ENCODE data around the gene MMP13. TPM values are rescaled to one million over a fixed set of nuclear protein-coding genes. Genes with fewer than 3 reads are reported as not detected.

The MMP13 gene
- total and polyA plus RNA-seq, 2 donors (not counting 3 experiments of a cell fraction or from before 2014, with no cell fraction given), result not detected

DNA sequence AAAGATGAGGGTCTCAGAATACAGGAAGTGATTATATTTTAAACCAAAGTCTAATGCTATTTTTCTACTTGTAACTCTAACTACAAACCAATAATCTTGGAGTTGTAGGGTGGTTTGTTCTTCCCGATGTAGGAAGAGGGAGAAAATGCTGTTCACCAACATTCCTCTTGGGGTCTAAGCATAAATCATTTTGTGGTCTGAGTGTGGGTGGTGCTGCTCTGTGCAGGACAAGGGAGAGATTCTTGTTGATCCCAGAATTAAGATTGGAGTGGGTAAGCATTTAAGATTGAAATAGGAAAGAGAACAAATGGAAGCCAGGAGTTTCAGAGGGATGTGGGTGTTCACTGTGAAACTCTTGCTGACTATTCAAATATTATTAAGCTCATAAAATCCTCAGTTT lies 38.6 kb upstream of the MMP13 start:
- no TSS peak for BruUV-seq (replicated peaks)
- no peaks in the 10 kb centered on the region for H3K79me2 ChIP-seq (ENCODE audit: control insufficient read depth, insufficient read depth, low read length)
- H4K20me1 ChIP-seq (replicated peaks; ENCODE audit: control insufficient read depth, extremely low read depth, insufficient read depth, low read length), result no peaks in the 10 kb centered on the region
- POLR2A ChIA-PET, result no interaction called here
- H2AFZ ChIP-seq (ENCODE audit: low read depth, low read length), result no peak overlapping the region
- H3K4me2 ChIP-seq (ENCODE audit: insufficient read depth, low read length), result no peak overlapping the region
- H3K4me1 ChIP-seq (ENCODE audit: control insufficient read depth, extremely low read depth, insufficient read depth, low read length), result peaks cover 37% of the 10 kb centered on the region
- no peaks in the 10 kb centered on the region for H3K9me1 ChIP-seq (replicated peaks; ENCODE audit: control insufficient read depth, extremely low read depth, insufficient read depth, low read length)
- no peak overlapping the region for H3K4me3 ChIP-seq (replicated peaks in 1 of 3; ENCODE audit: insufficient read depth in 1 of 3, low read depth in 1 of 3, low read length in 3 of 3)
- dilution Hi-C loops (cut with MboI; ENCODE audit: extremely low pct_ligation_motif_present, low sequenced_read_pairs) (no loop called here), intact Hi-C loops (cut with micrococcal nuclease) (no loop called here)
- TF ChIP-seq MYC (IDR thresholded peaks at IDR 0.05; ENCODE audit: low read depth, low read length) (no peak), EZH2 (IDR thresholded peaks at IDR 0.05; ENCODE audit: borderline replicate concordance, low read depth, low read length, severe bottlenecking) (no peak), JUN (IDR thresholded peaks at IDR 0.05; ENCODE audit: borderline replicate concordance, insufficient read depth, insufficient read length, low read depth) (no peak), POLR2A (IDR thresholded peaks at IDR 0.05; ENCODE audit: low read depth, low read length) (no peak), GATA2 (IDR thresholded peaks at IDR 0.05; ENCODE audit: insufficient read depth, insufficient read length, low read depth, low read length) (no peak), FOS (IDR thresholded peaks at IDR 0.05; ENCODE audit: borderline replicate concordance, insufficient read depth, low read length) (no peak), CTCF (IDR thresholded peaks at IDR 0.05; ENCODE audit: extremely low read depth in 1 of 2, insufficient read depth in 1 of 2, low read depth in 1 of 2, low read length in 2 of 2) (no peak), POLR2AphosphoS5 (IDR thresholded peaks at IDR 0.05; ENCODE audit: insufficient read depth, low read depth, low read length) (no peak)
- TF ChIP-seq, protein P1, sequence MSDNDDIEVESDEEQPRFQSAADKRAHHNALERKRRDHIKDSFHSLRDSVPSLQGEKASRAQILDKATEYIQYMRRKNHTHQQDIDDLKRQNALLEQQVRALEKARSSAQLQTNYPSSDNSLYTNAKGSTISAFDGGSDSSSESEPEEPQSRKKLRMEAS (IDR thresholded peaks at IDR 0.05; ENCODE audit: insufficient read depth, insufficient read length), result no peak
- DNase-seq (ENCODE audit: low read depth, low spot score) (no peak), FAIRE-seq (no peak)
- H3K27me3 ChIP-seq (ENCODE audit: control insufficient read depth in 2 of 2, insufficient read depth in 2 of 2, low read length in 2 of 2), result no peaks in the 10 kb centered on the region
- H3K36me3 ChIP-seq (ENCODE audit: control insufficient read depth in 2 of 2, extremely low read depth in 1 of 2, insufficient read depth in 2 of 2, low read length in 2 of 2), result no peaks in the 10 kb centered on the region
- no peak overlapping the region for H3K9ac ChIP-seq (replicated peaks; ENCODE audit: extremely low read depth, insufficient read depth, low read length)
- H3K27ac ChIP-seq (ENCODE audit: insufficient read depth, low read depth, low read length), result no peak overlapping the region
- no peaks in the 10 kb centered on the region for H3K9me3 ChIP-seq (replicated peaks; ENCODE audit: control insufficient read depth, insufficient read depth, low read length)
- CTCF ChIA-PET, result no interaction called here

All from endothelial cell of umbilical vein (primary cell).